CD14-positive monocyte (primary cell): ENCODE measurements around the gene ZBTB26. TPM values are rescaled to one million over a fixed set of nuclear protein-coding genes. Genes with fewer than 3 reads are reported as not detected.

Experiments
- DNase-seq, 3 donors: peaks; one replicate each; pipeline ENCODE4 v3.0.0-alpha.2; 2011 to 2022
- H2AFZ ChIP-seq: 2 replicates; pipeline ENCODE4 v1.6.0; 2012; ENCODE audit warnings: mild to moderate bottlenecking, low read depth, low read length, inconsistent platforms; ENCODE audit not compliant: insufficient read depth, poor library complexity, severe bottlenecking
- H3K27ac ChIP-seq, 2 donors: 1 replicate in 1 of 2; 2 replicates in 1 of 2; pipeline ENCODE4 v1.5.1; 2012 to 2013; ENCODE audit warnings: low read length in 2 of 2, control low read depth in 1 of 2, inconsistent platforms in 1 of 2, low read depth in 1 of 2, mild to moderate bottlenecking in 1 of 2
- H3K27me3 ChIP-seq, 2 donors: one replicate each; pipeline versions ENCODE4 v1.6.0 to v1.6.1; 2011 to 2013; ENCODE audit warnings: low read length in 2 of 2; ENCODE audit not compliant: control insufficient read depth in 2 of 2, insufficient read depth in 2 of 2
- H3K36me3 ChIP-seq, 2 donors: replicated peaks in 1 of 2; 1 replicate in 1 of 2; 2 replicates in 1 of 2; pipeline versions ENCODE4 v1.5.1 to v1.6.1; 2012 to 2013; ENCODE audit warnings: low read length in 2 of 2, control low read depth in 1 of 2, inconsistent platforms in 1 of 2, mild to moderate bottlenecking in 1 of 2; ENCODE audit not compliant: insufficient read depth in 2 of 2, control insufficient read depth in 1 of 2
- H3K4me1 ChIP-seq, 2 donors: 1 replicate in 1 of 2; 2 replicates in 1 of 2; pipeline versions ENCODE4 v1.5.1 to v1.6.1; 2012 to 2013; ENCODE audit warnings: low read length in 2 of 2, control low read depth in 1 of 2, inconsistent platforms in 1 of 2, mild to moderate bottlenecking in 1 of 2, moderate library complexity in 1 of 2; ENCODE audit not compliant: insufficient read depth in 2 of 2, control insufficient read depth in 1 of 2
- H3K4me2 ChIP-seq: replicated peaks from 2 replicates; pipeline ENCODE3; 2012; ENCODE audit warnings: low read length, moderate library complexity, mild to moderate bottlenecking; ENCODE audit not compliant: poor library complexity, severe bottlenecking; ENCODE audit errors: extremely low read depth
- H3K4me3 ChIP-seq, 3 experiments: fragments of 200-600 bp in 1 of 3; sonication (generic) in 1 of 3; replicated peaks in 1 of 3; 1 replicate in 2 of 3; 2 replicates in 1 of 3; pipeline ENCODE4 v1.5.1; 2011 to 2013; ENCODE audit warnings: low read length in 3 of 3, mild to moderate bottlenecking in 3 of 3, control low read depth in 2 of 3, low read depth in 2 of 3, inconsistent platforms in 1 of 3, moderate library complexity in 1 of 3
- H3K79me2 ChIP-seq: 2 replicates; pipeline ENCODE4 v1.6.0; 2012; ENCODE audit warnings: mild to moderate bottlenecking, control low read depth, inconsistent platforms, low read length, moderate library complexity; ENCODE audit not compliant: insufficient read depth
- H3K9ac ChIP-seq: 2 replicates; pipeline ENCODE4 v1.6.0; 2017; ENCODE audit warnings: low read length, mild to moderate bottlenecking; ENCODE audit not compliant: insufficient read depth, poor library complexity, severe bottlenecking
- H3K9me3 ChIP-seq, 2 donors: replicated peaks in 1 of 2; 1 replicate in 1 of 2; 2 replicates in 1 of 2; pipeline versions ENCODE4 v1.5.1 to v1.6.1; 2012 to 2013; ENCODE audit warnings: low read length in 2 of 2, control low read depth in 1 of 2; ENCODE audit not compliant: control insufficient read depth in 1 of 2, insufficient read depth in 1 of 2
- H4K20me1 ChIP-seq: 2 replicates; pipeline ENCODE4 v1.6.0; 2012; ENCODE audit warnings: mild to moderate bottlenecking, low read length, control low read depth, moderate library complexity; ENCODE audit not compliant: insufficient read depth
- H3K27ac Mint-ChIP-seq, 7 donors: one replicate each; pipeline ENCODE4 v1.8.0; 2020; ENCODE audit warnings: mild to moderate bottlenecking in 7 of 7, mixed read lengths in 7 of 7, moderate library complexity in 6 of 7, inconsistent platforms in 2 of 7
- H3K27me3 Mint-ChIP-seq, 3 donors: one replicate each; pipeline ENCODE4 v1.8.0; 2021 to 2022; ENCODE audit warnings: low read depth in 3 of 3, mild to moderate bottlenecking in 3 of 3, mixed read lengths in 3 of 3, moderate library complexity in 3 of 3, inconsistent platforms in 1 of 3
- H3K36me3 Mint-ChIP-seq, 2 donors: one replicate each; pipeline ENCODE4 v1.8.0; 2020; ENCODE audit warnings: mixed read lengths in 2 of 2, inconsistent platforms in 1 of 2, mild to moderate bottlenecking in 1 of 2
- H3K4me1 Mint-ChIP-seq: one replicate; pipeline ENCODE4 v1.8.0; 2020; ENCODE audit warnings: mild to moderate bottlenecking, mixed read lengths
- H3K4me3 Mint-ChIP-seq, 2 donors: one replicate each; pipeline ENCODE4 v1.8.0; 2020; ENCODE audit warnings: mild to moderate bottlenecking in 2 of 2, mixed read lengths in 2 of 2, moderate library complexity in 1 of 2
- H3K9me3 Mint-ChIP-seq, 7 donors: one replicate each; pipeline ENCODE4 v1.8.0; 2020 to 2022; ENCODE audit warnings: mixed read lengths in 7 of 7, mild to moderate bottlenecking in 6 of 7, moderate library complexity in 6 of 7, inconsistent platforms in 2 of 7
- WGBS: methylation state at CpG from one replicate; pipeline ENCODE4 v1.1.5; 2013; ENCODE audit warnings: missing lambda C conversion rate; ENCODE audit not compliant: insufficient coverage; 5-methylcytosine and 5-hydroxymethylcytosine counted together
- intact Hi-C, 2 donors: fragments of 100-400 bp; cut with micrococcal nuclease; formaldehyde crosslinking; loops; one replicate each; pipeline versions ENCODE4 v1.15.0 to v1.15.1; 2023
- polyA plus RNA-seq, 3 donors: library from polyadenylated mRNA; depleted of rRNA in 1 of 3; unstranded in 2 of 3; stranded (reverse) in 1 of 3; fragments of 300-500 nt in 2 of 3; fragments of >200 nt in 1 of 3; fragmentation: Illumina TruSeq in 2 of 3; gene quantifications; 1 replicate in 2 of 3; 2 replicates in 1 of 3; pipeline ENCODE4 v1.2.3, GENCODE V29; 2012 to 2021
- TF ChIP-seq, protein P1 (sequence below): fragments of 200-600 bp; IDR thresholded peaks from one replicate; pipeline ENCODE4 v1.8.0; 2022; ENCODE audit warnings: antibody characterized with exemption, mild to moderate bottlenecking

ZBTB26 gene
- polyA plus RNA-seq, 3 donors: 0.42 to 5.1 (median 0.48) TPM

DNA sequence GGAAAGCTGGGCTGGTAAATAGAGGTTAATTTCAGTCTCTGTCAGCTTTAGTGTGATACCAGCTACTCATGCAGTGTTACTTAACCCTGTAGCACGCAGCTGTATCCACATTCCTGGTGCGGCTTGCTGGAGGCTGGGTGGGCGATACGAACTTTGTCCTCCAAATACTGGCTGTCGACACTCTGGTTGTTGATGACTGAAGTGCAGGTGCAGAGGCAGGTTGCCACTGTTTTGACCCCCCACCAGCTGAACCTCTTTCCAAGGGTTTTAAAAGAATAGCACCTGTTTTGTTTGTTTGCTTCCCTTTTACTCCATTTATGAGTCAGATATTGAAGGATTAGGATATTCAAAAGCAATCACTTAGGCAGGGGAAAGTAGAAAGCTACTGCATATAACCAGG lies 5.2 kb upstream of the ZBTB26 start:
- H3K9ac ChIP-seq: no peak overlapping the region
- DNase-seq: no peak
- H3K4me3 ChIP-seq: no peak overlapping the region
- intact Hi-C loops: no loop called here
- Mint-ChIP-seq H3K27ac (no peak overlapping the region), H3K27me3 (no peaks in the 10 kb centered on the region), H3K9me3 (no peaks in the 10 kb centered on the region), H3K4me1 (peaks cover 35% of the 10 kb centered on the region), H3K4me3 (no peak overlapping the region), H3K36me3 (peaks cover 26 to 33% of the 10 kb centered on the region in 2 donors)
- WGBS: 100% methylated on average over 4 of the region's 5 CpGs
- no peak overlapping the region for H2AFZ ChIP-seq
- peaks cover 8 to 24% of the 10 kb centered on the region in 2 donors for H3K36me3 ChIP-seq
- no peaks in the 10 kb centered on the region for H3K9me3 ChIP-seq
- H3K4me2 ChIP-seq: no peak overlapping the region
- H4K20me1 ChIP-seq: peaks cover 4% of the 10 kb centered on the region
- H3K27me3 ChIP-seq: no peaks in the 10 kb centered on the region
- H3K4me1 ChIP-seq: peaks cover 25 to 32% of the 10 kb centered on the region in 2 donors
- TF ChIP-seq, protein P1, sequence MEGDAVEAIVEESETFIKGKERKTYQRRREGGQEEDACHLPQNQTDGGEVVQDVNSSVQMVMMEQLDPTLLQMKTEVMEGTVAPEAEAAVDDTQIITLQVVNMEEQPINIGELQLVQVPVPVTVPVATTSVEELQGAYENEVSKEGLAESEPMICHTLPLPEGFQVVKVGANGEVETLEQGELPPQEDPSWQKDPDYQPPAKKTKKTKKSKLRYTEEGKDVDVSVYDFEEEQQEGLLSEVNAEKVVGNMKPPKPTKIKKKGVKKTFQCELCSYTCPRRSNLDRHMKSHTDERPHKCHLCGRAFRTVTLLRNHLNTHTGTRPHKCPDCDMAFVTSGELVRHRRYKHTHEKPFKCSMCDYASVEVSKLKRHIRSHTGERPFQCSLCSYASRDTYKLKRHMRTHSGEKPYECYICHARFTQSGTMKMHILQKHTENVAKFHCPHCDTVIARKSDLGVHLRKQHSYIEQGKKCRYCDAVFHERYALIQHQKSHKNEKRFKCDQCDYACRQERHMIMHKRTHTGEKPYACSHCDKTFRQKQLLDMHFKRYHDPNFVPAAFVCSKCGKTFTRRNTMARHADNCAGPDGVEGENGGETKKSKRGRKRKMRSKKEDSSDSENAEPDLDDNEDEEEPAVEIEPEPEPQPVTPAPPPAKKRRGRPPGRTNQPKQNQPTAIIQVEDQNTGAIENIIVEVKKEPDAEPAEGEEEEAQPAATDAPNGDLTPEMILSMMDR: no peak
- peaks cover 66% of the 10 kb centered on the region for H3K79me2 ChIP-seq
- H3K27ac ChIP-seq: no peak overlapping the region

DNA sequence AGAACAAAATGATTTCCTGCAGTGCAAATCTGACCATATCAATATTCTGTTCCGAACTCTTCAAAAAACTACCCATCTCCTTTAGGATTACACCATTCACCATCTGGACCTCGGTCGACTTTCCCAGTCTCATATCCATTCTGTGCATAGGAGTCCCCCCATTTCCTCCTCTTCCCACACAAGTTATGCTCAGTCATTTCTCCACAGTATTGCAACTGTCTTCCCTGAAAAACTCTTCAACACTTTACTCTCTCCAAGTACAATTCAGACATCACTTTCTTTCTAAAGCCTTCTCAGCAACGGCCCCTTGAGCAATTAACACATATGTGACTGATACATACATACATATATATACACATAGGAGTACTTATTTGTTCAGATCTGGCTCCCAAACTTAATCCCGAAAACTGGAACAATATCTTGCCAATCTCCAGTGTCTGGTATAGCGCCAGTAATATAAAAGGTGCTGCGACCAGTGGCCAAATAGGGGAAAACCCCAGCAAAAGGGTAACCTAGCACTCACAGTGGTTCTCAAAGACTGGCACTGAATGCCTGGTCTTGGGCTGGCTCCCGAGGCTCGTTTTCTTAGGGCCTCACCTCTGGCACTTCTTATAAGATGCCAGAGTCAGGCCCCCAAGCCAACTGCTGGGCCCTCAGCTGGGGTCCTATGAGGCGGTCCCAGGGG lies 629 bp downstream of the ZBTB26 start:
- Histone ChIP-seq H3K9me3 (no peaks in the 10 kb centered on the region), H4K20me1 (no peaks in the 10 kb centered on the region), H3K4me2 (peak overlapping the region; percentile 79), H3K9ac (peak overlapping the region; percentile 89), H3K27me3 (no peaks in the 10 kb centered on the region), H3K4me1 (peaks cover 34 to 45% of the 10 kb centered on the region in 2 donors), H3K4me3 (peak overlapping the region; percentile 79 to 88 (median 87)), H3K36me3 (no peaks in the 10 kb centered on the region), H2AFZ (peak overlapping the region; percentile 90), H3K79me2 (peaks cover 83% of the 10 kb centered on the region), H3K27ac (peak overlapping the region; percentile 87 to 93)
- 26% methylated on average over 9 of the region's 10 CpGs for WGBS
- Mint-ChIP-seq H3K4me1 (peaks cover 23% of the 10 kb centered on the region), H3K9me3 (no peaks in the 10 kb centered on the region), H3K4me3 (no peak overlapping the region), H3K27ac (no peak overlapping the region), H3K36me3 (peaks cover 7 to 9% of the 10 kb centered on the region in 2 donors), H3K27me3 (no peaks in the 10 kb centered on the region)
- TF ChIP-seq, protein P1: no peak
- peak in 1 of 3 donors; percentile 44 for DNase-seq
- intact Hi-C loops: no loop called here
